IMR-90 (cell line): ENCODE data around the gene OSBPL3. TPM values are rescaled to one million over a fixed set of nuclear protein-coding genes. Genes with fewer than 3 reads are reported as not detected.

Experiments used
- ATAC-seq: fragments of 200-7000 bp; cut with Tn5 transposase; 2 replicates; pipeline ENCODE4 v1.9.1; 2020; ENCODE audit warnings: low read depth, mild to moderate bottlenecking, moderate library complexity
- BruUV-seq: library from RNA; stranded (reverse); fragments of 400-500 nt; replicated peaks from 2 replicates; lab custom pipeline; 2021; lab: Mats Ljungman, UMichigan
- CTCF ChIA-PET: fragments of 300-600 bp; formaldehyde crosslinking; extraction: SDS; loops from one replicate; lab custom pipeline; 2021; ENCODE audit warnings: antibody characterized with exemption; lab: Yijun Ruan, JAX
- POLR2A ChIA-PET: fragments of 300-600 bp; sonication (Branson Sonifier 250); formaldehyde crosslinking; loops from one replicate; lab custom pipeline; 2022; ENCODE audit warnings: antibody characterized with exemption; ENCODE audit not compliant: unreplicated experiment; lab: Charles Lee
- DNase-seq: peaks from one replicate; pipeline ENCODE4 v3.0.0; 2013
- H2AFZ ChIP-seq: replicated peaks from 2 replicates; pipeline ENCODE3; 2013; ENCODE audit warnings: low read length, mild to moderate bottlenecking; ENCODE audit not compliant: poor library complexity
- H2AK5ac ChIP-seq: 2 replicates; pipeline ENCODE4 v1.6.1; 2013; ENCODE audit warnings: low read depth, low read length, inconsistent platforms
- H2AK9ac ChIP-seq: replicated peaks from 2 replicates; pipeline ENCODE3; 2013; ENCODE audit warnings: mild to moderate bottlenecking, low read depth, low read length, moderate library complexity; ENCODE audit not compliant: poor library complexity
- H2BK120ac ChIP-seq: 2 replicates; pipeline ENCODE4 v1.6.1; 2013; ENCODE audit warnings: low read depth, low read length, inconsistent platforms
- H2BK15ac ChIP-seq: 3 replicates; pipeline ENCODE4 v1.6.1; 2013; ENCODE audit warnings: low read depth, low read length, inconsistent platforms
- H2BK20ac ChIP-seq: 2 replicates; pipeline ENCODE4 v1.6.1; 2013; ENCODE audit warnings: low read depth, mild to moderate bottlenecking, inconsistent platforms, low read length, moderate library complexity
- H2BK5ac ChIP-seq: 2 replicates; pipeline ENCODE4 v1.6.1; 2013; ENCODE audit warnings: mild to moderate bottlenecking, low read depth, low read length, inconsistent platforms; ENCODE audit not compliant: poor library complexity, severe bottlenecking
- H3K14ac ChIP-seq: replicated peaks from 2 replicates; pipeline ENCODE4 v1.6.1; 2013; ENCODE audit warnings: low read depth, low read length, inconsistent platforms
- H3K18ac ChIP-seq: 2 replicates; pipeline ENCODE4 v1.6.1; 2013; ENCODE audit warnings: low read depth, low read length, control low read depth
- H3K23ac ChIP-seq: 2 replicates; pipeline ENCODE4 v1.6.1; 2013; ENCODE audit warnings: low read depth, low read length, inconsistent platforms
- H3K27ac ChIP-seq: 2 replicates; pipeline ENCODE4 v1.5.1; 2013; ENCODE audit warnings: mild to moderate bottlenecking, control low read depth, low read length; ENCODE audit not compliant: insufficient read depth
- H3K27me3 ChIP-seq: 2 replicates; pipeline ENCODE4 v1.6.1; 2013; ENCODE audit warnings: low read length; ENCODE audit not compliant: control insufficient read depth, insufficient read depth
- H3K36me3 ChIP-seq: 2 replicates; pipeline ENCODE4 v1.6.1; 2013; ENCODE audit warnings: low read length, mixed read lengths; ENCODE audit not compliant: control insufficient read depth, insufficient read depth
- H3K4ac ChIP-seq: 2 replicates; pipeline ENCODE4 v1.6.1; 2013; ENCODE audit warnings: low read depth, low read length, inconsistent platforms
- H3K4me1 ChIP-seq: 2 replicates; pipeline ENCODE4 v1.6.1; 2013; ENCODE audit warnings: low read length, mixed read lengths; ENCODE audit not compliant: control insufficient read depth, insufficient read depth
- H3K4me2 ChIP-seq: 2 replicates; pipeline ENCODE4 v1.6.1; 2013; ENCODE audit warnings: low read depth, mild to moderate bottlenecking, control low read depth, low read length, moderate library complexity
- H3K4me3 ChIP-seq: 2 replicates; pipeline ENCODE4 v1.5.1; 2013; ENCODE audit warnings: low read depth, mild to moderate bottlenecking, control low read depth, low read length, moderate library complexity; ENCODE audit not compliant: insufficient read depth
- H3K56ac ChIP-seq: 2 replicates; pipeline ENCODE4 v1.6.1; 2013; ENCODE audit warnings: low read length, inconsistent platforms; ENCODE audit not compliant: insufficient read depth; ENCODE audit errors: extremely low read depth
- H3K79me1 ChIP-seq, 2 experiments: 2 replicates each; pipeline ENCODE4 v1.6.1; 2013; ENCODE audit warnings: low read length in 2 of 2, inconsistent platforms in 1 of 2, low read depth in 1 of 2
- H3K9ac ChIP-seq: 2 replicates; pipeline ENCODE4 v1.6.1; 2013; ENCODE audit warnings: low read depth, low read length, control low read depth
- H3K9me1 ChIP-seq: 2 replicates; pipeline ENCODE4 v1.6.1; 2013; ENCODE audit warnings: low read length, inconsistent platforms; ENCODE audit not compliant: insufficient read depth
- H3K9me3 ChIP-seq: 2 replicates; pipeline ENCODE4 v1.6.1; 2013; ENCODE audit warnings: low read length; ENCODE audit not compliant: control insufficient read depth, insufficient read depth
- H4K20me1 ChIP-seq: 2 replicates; pipeline ENCODE4 v1.6.1; 2013; ENCODE audit warnings: low read length, inconsistent platforms; ENCODE audit not compliant: insufficient read depth
- H4K5ac ChIP-seq: 2 replicates; pipeline ENCODE4 v1.6.1; 2013; ENCODE audit warnings: mild to moderate bottlenecking, low read depth, low read length, control low read depth
- H4K8ac ChIP-seq, 2 experiments: 2 replicates each; pipeline ENCODE4 v1.6.1; 2013; ENCODE audit warnings: low read depth in 2 of 2, low read length in 2 of 2, control low read depth in 1 of 2, inconsistent platforms in 1 of 2
- H4K91ac ChIP-seq: 2 replicates; pipeline ENCODE4 v1.6.1; 2013; ENCODE audit warnings: low read depth, low read length, inconsistent platforms; ENCODE audit not compliant: insufficient read depth
- POLR2A ChIP-seq: IDR thresholded peaks from 2 replicates; pipeline ENCODE4 v1.6.1; 2012; ENCODE audit warnings: mild to moderate bottlenecking, low read depth, low read length
- RFX5 ChIP-seq: IDR thresholded peaks from 2 replicates; pipeline ENCODE4 v1.8.0; 2012; ENCODE audit warnings: low read depth, mild to moderate bottlenecking, low read length, moderate library complexity
- WGBS, 2 experiments: methylation state at CpG; one replicate each; pipeline versions ENCODE4 v1.1.5 to v1.1.7; 2013; ENCODE audit warnings: missing lambda C conversion rate in 2 of 2; ENCODE audit not compliant: insufficient read length in 1 of 2; ENCODE audit errors: extremely low coverage in 2 of 2; 5-methylcytosine and 5-hydroxymethylcytosine counted together
- dilution Hi-C: fragments of 300-500 bp; cut with HindIII; formaldehyde crosslinking; loops from one replicate; pipeline ENCODE4 v1.14.3; 2018; ENCODE audit warnings: low sequenced_read_pairs; ENCODE audit not compliant: unreplicated experiment
- in situ Hi-C: fragments of 300-500 bp; cut with MboI; formaldehyde crosslinking; loops from 3 replicates; pipeline ENCODE4 v1.14.3; 2019; ENCODE audit warnings: low sequenced_read_pairs, inconsistent platforms, mixed read lengths
- intact Hi-C: fragments of 100-400 bp; cut with micrococcal nuclease; formaldehyde crosslinking; loops from 2 replicates; pipeline ENCODE4 v1.10.0; 2022
- polyA plus RNA-seq, 3 experiments: library from polyadenylated mRNA; depleted of rRNA; stranded (reverse); fragments of >200 nt; gene quantifications; 2 replicates each; pipeline ENCODE4 v1.2.3, GENCODE V29; 2012; ENCODE audit warnings: low replicate concordance in 1 of 3
- total RNA-seq: library from RNA; depleted of rRNA; stranded (reverse); fragments of >200 nt; gene quantifications from 2 replicates; pipeline ENCODE4 v1.2.3, GENCODE V29; 2012

Gene OSBPL3
- total and polyA plus RNA-seq, 2 of the 4 experiments (the other 2 are of a cell fraction) = 18.0 to 29.9 TPM

GRCh38 chr7:24978843-24979469 is 1.0 kb downstream of the OSBPL3 start:
- in situ Hi-C loops = no loop called here
- H3K18ac ChIP-seq = peak overlapping the region; percentile 74
- H3K23ac ChIP-seq = peak overlapping the region; percentile 93
- peak overlapping the region; percentile 2; the same call in 1 of the 2 replicates for H2BK20ac ChIP-seq
- H4K5ac ChIP-seq = peak overlapping the region; percentile 65; the same call in 1 of the 2 replicates
- DNase-seq (no peak), ATAC-seq (no peak)
- no peaks in the 10 kb centered on the region for H3K27me3 ChIP-seq
- H3K27ac ChIP-seq = peak overlapping the region; percentile 42
- H3K4me2 ChIP-seq = peak overlapping the region; percentile 96
- H2BK5ac ChIP-seq = peak overlapping the region; percentile 55
- no peak for TF ChIP-seq RFX5
- peak; percentile 24; the same call in 1 of the 2 replicates for TF ChIP-seq POLR2A
- H4K8ac ChIP-seq = peak overlapping the region; percentile 2 to 22; a peak in 3 of 4 replicates
- 6% methylated on average over 16 of the region's 29 CpGs; no CpG with 5 or more reads in 1 of the 2 experiments for WGBS, 2 experiments
- peak overlapping the region; percentile 75 for H3K4ac ChIP-seq
- no TSS peak for BruUV-seq
- peaks cover 7% of the 10 kb centered on the region for H4K20me1 ChIP-seq
- peaks cover 3% of the 10 kb centered on the region; the same call in 1 of the 2 replicates for H3K9me1 ChIP-seq
- intact Hi-C loops = loop anchor here (10.0 kb wide), 1 partner anchor 54 kb away; no protein-coding TSS in a partner anchor
- CTCF ChIA-PET = interaction anchor here (0.6 to 5.2 kb wide), 15 partner anchors 15 to 170 kb away, joined by 3 to 33 read pairs (median 4); no protein-coding TSS in a partner anchor
- POLR2A ChIA-PET = interaction anchor here (0.6 kb wide), 3 partner anchors 30 to 154 kb away, joined by 3 read pairs; no protein-coding TSS in a partner anchor
- H3K79me1 ChIP-seq = peaks cover 13 to 39% of the 10 kb centered on the region in 2 experiments; a peak in 3 of 4 replicates
- peak overlapping the region; percentile 80 for H3K9ac ChIP-seq
- peak overlapping the region; percentile 77 for H2AFZ ChIP-seq
- peak overlapping the region; percentile 43; the same call in 1 of the 3 replicates for H2BK15ac ChIP-seq
- H3K36me3 ChIP-seq = no peaks in the 10 kb centered on the region
- peak overlapping the region; percentile 61 for H4K91ac ChIP-seq
- H2AK9ac ChIP-seq = peak overlapping the region; percentile 89
- peak overlapping the region; percentile 8 for H2BK120ac ChIP-seq
- H3K14ac ChIP-seq = peak overlapping the region; percentile 91
- H3K4me1 ChIP-seq = peaks cover 10% of the 10 kb centered on the region
- dilution Hi-C loops = no loop called here
- H3K9me3 ChIP-seq = no peaks in the 10 kb centered on the region
- peak overlapping the region; percentile 70; the same call in 1 of the 2 replicates for H2AK5ac ChIP-seq
- H3K56ac ChIP-seq = peak overlapping the region; percentile 25; the same call in 1 of the 2 replicates
- H3K4me3 ChIP-seq = peak overlapping the region; percentile 77
